CD4-positive, alpha-beta T cell treated with Interleukin-12 subunit alpha and Interleukin-12 subunit beta, for 1 hour (primary cell): Measurements from ENCODE around the gene SCO2.
"Not testable (repeated sequence)": the region's sequence is repeated elsewhere in the genome, so short reads cannot be mapped to it uniquely, and the experiment has no call there.

Experiments
- DNase-seq: peaks from one replicate; pipeline ENCODE4 v3.0.0-alpha.2; 2020

SCO2 gene

DNA sequence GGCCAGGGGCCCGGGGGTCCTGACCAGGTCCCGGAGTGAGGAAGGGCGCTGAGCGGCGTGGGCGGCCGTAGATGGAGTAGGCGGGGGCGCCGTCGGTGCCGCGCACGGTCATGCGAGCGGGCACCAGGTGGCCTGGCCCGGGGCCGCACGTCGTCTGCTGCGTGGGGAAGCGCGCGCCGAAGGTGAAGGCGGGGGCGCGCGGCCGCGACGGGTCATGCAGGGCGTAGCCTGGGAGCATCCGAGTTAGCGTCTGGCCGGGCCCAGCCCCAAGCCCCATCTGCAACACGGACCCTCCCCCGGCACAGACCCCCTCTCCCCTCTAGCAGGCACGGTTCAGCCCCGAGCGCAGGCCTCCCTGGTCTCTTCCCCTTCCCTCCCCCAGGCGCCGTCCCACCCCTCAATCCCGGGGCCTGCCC, 6.2 kb upstream of the SCO2 start:
- DNase-seq: peak; percentile 74

DNA sequence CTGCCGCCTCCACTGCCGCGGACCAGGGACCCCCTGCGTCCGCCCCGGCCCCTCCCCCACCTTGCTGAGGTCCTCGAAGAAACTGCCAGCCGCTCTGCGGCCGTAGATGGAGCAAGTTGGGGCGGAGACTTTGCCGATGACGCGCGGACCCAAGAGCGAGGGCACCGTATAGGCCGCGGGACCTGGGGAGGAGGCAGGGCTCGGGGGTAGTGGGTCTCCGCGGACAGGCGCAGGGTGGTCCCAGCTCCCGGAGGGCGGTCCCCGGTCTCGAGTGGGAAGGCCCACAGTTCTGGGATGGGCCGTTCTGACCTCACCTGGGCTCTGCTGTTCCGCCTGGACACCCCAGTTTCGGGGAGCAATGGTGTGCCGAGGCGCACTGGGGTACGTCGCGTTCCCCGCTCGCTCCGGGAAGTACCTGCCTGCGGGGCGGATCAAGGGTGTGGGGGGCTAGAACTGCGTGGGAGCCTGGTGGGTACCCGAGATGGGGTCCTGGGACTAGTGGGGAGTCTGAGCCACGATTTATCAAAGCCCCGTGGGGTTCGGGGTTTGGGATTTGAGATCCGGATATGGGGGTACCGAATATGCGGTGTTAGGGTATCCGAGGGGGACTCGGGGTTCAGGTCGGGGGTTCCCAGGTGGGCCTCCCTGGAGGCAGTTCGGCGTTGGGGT, 5.6 kb upstream of the SCO2 start:
- peak; percentile 85 for DNase-seq

DNA sequence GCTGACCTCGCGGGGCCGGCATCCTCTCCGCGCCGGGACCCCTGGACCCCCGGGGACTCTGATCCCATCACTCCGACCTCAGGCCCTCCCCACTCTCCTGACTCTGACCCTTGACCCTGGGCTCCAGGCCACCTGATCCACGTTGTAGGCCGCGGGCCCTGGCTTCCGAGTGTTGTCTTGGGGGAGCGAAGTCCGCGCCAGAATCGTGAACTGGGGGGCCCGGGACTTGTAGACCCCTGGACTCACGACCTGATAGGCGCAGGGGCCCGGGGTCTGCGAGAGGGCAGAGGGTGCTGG, 5.1 kb upstream of the SCO2 start:
- DNase-seq: no peak

DNA sequence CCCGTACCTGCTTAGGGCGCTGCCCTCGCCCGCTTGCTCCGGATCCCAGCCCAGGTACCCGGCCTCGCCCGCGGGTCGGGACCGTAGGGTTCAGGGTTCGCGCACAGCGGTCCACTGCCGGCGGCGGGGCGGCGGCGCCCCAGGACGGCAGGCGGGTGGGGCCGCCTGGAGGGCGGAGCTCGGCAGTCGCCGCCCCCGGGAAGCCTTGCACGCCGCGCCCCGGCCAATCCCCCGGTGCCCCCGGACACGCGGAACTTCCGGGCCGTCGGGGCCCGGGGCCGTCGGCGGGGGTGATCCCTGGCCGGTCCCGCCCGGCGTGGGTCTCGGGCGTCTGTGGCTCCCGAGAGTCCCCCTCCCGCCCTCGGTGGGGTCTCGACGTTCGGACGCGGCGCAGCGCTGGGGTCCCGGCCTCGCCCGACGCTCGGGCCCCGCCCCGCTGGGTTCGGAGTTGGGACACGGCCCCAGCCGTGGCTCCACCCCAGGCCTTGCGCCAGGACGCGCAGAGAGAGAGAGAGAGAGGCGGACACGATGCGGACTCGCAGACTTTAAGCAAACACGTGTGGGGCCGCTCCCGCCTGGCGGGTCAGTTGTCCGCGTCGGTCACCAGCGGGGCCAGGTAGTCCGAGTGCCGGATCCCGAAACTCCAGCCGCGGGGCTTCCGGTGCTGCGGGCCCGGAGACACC, 4.6 kb upstream of the SCO2 start, which contains the start of gene TYMP:
Gene TYMP, minus strand, starts transcription at position 116 of the 683 bp plus-strand sequence. CDS start 303 bp downstream, outside the sequence.
- peak; percentile 81 for DNase-seq

DNA sequence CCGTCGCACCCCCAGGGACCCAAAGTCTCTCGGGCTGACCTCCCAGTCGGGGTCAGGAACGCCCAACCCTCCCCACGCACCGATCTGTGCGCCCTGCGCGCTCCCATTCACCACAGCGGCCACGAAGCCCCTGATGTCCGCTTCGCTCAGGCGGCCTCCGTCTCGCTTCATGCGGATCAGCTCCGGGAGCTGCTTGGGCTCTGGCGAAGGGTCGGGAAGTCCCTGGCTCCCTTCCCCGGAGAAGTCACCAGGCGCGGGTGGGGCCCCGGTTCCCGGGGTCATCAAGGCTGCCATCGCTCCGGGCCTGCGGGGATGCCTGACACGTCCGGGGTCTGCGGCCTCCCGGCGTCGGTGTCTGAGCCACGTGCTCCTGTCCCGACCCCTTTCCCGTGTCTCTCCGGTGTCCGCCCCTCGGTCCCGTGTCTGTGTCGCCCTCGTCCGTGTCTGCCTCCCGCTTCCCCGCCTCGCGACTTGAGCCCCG, 4.1 kb upstream of the SCO2 start:
- no peak for DNase-seq

DNA sequence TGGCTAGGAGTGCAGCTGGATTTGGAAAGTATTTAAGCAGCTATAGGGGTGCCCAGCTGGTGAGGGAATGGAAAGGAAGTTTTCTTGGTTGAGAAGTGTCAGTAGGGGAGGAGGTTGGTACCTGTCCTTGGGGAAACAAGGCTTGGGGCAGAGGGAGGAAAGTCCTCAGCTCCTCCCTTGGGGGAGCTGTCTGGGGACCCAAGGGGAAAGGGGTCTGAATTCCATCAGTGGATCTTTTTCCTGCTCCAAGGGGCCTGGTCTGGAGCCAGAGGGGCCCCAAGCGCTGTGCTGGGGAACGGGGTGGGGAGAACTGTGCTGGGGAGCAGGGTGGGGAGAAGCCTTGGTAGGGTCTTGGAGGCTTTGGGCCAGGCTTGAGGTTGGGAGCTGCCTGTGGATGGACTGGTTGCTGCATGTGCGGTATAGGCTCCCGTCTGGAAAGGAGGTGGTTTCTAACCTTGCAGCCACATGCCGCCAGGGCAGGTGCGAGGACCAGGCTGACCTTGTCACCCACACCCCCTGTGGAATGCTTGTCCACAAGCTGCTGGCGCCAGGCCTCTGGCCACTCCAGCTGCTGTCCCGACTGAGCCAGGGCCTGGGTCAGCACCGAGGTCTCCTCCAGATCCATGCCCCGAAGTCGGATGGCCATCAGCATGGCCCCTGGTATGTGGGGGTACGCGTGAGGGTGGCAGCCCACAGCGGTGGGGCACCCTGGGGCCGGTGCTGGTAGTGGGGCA, 3.5 kb upstream of the SCO2 start:
- DNase-seq: no peak

DNA sequence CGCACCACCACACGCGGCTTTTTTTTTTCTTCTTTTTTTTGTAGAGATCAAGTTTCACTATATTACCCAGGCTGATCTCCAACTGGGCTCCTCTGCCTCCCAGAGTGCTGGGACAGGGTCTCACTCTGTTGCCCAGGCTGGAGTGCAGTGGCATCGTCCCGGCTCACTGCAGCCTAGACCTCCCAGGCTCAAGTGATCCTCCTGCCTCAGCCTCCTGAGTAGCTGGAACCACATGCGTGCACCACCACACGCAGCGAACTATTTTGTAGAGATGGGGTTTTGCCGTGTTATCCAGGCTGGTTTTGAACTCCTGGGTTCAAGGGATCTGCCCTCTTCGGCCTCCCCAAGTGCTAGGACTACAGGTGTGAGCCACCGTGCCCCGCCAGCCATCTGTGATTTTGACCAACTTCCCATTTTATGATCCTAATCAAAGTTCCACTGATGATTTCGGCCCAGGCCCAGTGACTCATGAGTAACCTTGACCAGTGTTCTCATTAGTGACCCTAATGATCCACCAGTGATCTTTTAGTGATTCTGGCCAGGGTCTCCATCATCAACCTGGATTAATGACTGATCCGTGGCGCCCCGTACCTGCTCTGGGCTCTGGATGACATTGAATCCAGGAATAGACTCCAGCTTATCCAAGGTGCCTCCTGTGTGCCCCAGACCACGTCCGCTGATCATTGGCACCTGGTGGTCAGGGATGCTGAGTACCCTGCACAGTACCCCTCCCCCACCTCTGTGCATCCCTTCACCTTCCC, 2.7 kb upstream of the SCO2 start:
- DNase-seq: no peak

DNA sequence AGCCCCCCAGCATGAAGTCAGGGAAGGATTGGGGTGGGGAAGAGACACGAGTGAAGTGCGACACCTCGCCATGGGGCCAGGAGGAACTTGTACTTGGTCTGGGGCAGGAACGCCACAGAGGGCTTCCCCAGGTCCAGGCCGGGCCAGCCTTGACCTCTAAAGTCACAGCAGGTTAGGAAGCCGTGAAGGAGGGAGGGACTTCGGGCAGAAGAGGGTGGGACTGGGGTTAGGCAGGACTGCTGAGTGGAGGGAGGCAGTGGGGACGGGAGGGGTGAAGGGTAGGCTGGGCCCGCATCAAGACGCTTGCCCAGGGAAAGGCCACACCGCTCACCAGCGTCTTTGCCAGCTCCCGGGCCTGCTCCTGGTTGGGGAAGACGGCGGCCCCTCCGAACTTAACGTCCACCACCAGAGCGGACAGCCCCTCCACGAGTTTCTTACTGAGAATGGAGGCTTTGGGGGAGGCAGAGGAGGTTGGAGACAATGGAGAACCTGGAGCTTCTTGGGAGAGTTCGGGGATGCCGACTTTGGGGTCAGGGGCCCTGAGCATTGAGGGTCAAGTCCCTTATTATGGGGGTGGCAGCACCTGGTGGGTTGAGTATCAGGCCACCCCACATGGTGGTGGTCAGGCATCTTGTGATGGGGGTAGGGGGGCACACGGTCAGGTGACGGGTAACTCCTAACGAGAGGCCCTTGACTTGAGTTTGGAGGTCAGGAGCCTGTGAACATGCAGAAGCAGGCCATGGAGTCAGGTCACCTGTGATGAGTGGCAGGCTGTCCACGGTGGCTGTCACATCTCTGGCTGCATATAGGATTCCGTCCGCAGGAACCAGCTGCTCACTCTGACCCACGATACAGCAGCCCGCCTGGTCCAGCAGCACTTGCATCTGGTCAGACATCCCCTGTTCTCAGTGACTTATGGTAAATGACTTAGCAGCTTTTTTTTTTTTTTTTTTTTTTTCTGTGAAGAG, 1.7 kb upstream of the SCO2 start:
- DNase-seq: peak; percentile 59

DNA sequence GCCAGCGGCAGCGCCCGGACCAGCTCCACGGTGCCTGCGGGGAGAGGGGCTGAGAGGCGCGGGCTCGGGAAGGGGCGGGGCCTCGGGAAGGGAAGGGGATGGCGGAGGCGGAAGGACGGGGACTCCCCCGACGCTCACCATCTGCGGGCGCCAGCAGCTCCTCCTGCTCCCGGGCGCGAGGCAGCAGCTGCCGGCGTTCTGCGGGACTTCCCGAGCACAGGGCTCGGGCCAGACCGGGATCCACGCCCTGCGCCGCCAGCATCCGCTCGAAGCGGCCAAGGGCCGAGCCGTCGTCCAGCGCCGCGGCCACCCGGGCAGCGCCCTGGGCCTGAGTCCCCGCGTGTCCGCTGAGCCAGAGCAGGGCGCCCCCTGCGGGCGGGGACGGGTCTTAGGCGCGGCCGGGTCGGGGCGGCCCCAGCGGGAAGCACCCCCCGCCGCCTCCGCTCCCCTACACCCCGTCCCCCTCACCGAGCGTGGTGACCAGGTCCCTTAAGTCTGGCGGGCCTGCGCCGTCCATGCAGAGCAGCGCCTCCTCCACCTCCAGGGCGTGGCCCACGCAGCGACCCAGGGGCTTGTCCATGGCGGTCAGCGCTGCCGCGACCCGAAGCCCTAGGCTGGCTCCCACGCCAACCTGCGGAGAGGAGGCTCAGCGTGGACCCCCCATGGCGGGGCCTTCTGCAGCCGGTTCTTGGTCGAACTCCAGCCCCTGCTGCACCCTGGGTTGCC, 873 bp upstream of the SCO2 start:
- peak; percentile 88 for DNase-seq

DNA sequence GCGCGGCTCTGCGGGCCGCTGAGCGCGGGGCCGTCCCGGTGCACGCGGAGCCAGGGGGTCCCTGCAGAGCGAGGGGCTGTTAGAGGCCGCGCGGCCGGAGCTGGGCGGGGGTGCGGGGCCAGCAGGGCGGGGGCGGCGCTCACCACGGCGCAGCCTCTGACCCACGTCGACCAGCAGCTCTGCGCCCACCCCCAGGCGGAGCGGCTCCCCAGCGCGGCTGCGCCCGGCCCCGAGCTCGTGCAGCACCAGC, 385 bp upstream of the SCO2 start:
- no peak for DNase-seq

DNA sequence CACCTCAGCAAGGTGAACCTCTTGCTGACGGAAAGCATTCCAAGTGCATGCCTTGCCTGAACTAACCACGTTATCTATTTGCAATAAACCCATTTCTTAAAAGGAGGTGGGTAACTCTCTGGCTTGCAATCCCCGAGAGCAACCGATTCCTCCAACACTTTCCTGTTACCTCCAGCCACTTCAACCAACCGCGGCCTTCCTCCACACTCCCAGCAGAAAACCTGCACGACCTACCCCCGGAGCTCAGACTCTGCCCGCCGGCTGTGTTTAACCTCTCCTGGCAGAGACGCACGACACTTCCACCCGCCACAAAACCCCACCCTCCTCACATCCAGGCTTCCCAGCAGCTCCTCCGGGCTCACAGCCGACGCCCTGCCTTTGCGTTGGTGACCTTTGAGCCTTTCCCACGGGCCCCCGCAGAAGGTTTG, 708 bp downstream of the SCO2 start:
- no peak for DNase-seq

DNA sequence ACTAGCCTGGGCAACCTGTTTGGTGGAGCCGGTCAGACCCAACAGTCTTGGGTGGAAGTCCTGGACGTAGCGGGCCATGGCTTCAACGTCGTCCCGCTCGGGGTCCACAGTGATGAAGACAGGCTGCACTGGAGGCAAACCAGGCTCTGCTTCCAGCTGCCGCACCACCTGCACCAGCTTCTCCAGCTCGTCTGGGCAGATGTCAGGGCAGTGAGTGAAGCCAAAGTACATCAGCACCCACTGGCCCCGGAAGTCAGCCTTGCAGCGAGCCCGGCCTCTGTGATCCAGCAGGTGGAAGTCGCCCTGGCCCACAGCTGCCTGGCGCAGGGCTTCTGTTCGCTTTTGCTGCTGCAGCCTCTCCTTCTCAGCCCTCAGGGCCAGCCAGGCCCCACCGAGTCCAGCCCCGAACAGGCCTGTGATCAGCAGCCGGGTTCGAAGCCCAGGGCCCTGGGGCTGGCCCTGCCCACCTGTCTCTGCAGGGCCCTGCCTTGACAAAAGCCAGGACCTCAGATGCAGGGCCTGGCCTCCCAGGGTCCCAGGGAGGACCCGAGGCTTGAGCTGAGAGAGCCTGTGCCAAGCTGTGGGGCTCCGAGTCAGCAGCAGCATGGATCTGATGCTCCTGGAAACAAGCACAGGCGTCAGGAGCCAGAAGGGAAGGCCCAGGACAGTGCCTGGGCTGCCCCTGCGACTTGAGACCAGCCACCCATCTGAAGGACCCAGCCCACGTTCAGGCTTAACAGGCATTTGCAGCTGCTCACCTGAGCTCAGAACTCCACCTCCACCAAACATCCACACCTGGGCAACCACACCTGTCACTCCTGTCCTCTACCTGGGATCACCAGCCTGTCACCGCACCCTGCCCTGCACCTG, 1.4 kb downstream of the SCO2 start:
- DNase-seq: no peak

DNA sequence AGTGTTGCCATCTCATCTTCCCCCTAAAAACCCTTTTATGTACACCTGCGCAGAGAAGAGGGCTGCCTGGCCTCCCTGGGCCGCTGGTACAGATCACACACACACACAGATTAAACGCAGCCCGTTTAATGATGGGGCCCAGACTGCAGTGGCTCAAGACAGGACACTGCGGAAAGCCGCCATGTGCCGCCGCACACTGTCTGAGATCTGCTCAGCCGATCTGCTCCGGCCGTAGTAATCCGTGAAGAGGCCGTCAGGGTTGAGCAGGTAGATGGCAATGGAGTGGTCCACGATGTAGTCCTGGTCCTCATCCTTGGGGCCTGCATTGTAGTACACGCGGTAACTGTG, 2.0 kb downstream of the SCO2 start:
- no peak for DNase-seq

DNA sequence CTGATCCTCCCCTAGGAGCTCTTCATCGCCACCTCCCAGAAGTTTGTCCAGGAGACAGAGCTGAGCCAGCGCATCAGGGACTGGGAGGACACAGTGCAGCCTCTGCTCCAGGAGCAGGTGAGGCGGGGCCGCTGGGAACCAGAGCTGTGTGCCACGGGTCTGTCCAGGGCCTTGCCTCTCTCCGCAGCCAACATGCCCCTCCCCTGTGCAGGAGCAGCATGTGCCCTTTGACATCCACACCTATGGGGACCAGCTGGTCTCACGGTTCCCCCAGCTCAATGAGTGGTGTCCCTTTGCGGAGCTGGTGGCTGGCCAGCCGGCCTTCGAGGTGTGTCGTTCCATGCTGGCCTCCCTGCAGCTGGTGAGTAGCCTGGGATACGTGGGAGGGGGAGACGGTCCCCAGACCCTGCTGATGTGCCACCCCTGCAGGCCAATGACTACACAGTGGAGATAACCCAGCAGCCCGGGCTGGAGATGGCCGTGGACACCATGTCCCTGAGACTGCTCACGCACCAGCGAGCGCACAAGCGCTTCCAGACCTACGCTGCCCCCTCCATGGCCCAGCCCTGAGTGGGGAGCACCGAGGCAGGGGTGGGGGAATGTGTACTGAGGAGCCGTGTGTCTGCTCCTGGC, 2.5 kb downstream of the SCO2 start:
- no peak for DNase-seq

DNA sequence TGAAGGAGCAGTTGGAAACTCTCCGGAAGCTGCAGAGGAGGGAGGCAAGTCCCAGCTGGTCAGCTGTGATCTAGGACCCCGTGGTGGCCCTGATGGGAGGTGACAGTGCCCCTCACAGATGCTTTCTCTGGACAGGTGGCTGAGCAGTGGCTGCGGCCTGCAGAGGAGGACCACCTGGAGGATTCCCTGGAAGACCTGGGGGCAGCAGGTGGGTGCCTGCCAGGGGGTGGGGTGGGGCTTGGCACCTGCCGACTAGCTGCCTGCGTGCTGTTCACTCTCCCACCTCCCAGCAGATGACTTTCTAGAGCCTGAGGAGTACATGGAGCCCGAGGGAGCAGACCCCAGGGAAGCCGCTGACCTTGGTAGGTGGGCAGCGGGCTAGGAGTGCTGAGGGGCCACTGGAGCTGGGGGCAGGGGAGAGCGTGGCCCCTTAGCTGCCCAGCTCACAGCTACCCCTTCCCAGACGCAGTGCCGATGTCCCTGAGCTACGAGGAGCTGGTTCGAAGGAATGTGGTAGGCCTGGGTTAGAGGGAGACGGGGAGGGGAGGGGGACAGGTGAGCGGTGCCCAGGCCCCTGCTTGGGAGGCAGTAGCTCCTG, 3.1 kb downstream of the SCO2 start:
- DNase-seq: no peak

DNA sequence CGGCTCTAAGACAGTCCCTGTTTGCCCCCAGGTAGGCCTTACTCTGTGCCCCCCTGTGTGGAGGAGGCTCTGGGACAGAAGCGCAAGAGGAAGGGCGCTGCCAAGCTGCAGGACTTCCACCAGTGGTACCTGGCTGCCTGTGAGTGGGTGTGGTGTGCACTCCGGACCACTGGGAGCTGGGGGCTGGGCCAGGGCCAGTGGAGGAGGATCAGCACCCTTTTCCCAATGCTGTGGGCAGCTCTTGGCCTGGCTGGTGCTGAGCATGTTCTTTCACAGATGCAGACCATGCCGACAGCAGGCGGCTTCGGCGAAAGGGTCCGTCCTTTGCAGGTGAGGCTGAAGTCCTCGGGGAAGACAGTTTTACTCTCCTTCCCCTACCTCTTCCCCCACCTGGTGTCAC, 3.7 kb downstream of the SCO2 start:
- DNase-seq: no peak

DNA sequence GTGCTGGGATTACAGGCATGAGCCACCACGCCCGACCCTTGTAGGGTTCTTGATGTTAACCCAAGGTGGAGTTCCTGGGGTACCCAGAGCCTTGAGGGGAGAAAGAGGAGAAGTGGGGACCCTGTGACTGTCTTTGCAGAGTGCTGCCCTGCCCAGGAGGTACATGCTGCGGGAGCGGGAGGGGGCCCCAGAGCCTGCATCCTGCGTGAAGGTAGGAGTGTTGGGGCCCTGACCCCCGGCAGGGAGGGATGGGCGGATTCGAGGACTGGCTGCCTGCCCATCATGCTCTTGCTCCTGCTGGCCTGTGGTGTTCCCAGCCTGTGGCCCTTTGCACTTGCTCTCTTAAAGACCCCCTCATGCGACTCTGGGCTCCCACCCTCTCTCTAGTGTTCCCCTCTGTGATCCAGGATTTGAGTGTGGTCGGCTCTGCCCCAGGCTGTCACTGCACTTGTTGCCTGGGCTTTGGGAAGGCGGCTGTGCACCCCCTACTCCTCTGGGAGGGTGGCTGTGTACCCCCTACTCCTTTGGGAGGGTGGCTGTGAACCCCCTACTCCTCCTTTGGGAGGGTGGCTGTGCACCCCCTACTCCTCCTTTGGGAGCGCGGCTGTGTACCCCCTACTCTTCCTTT, 4.5 kb downstream of the SCO2 start:
- no peak for DNase-seq

DNA sequence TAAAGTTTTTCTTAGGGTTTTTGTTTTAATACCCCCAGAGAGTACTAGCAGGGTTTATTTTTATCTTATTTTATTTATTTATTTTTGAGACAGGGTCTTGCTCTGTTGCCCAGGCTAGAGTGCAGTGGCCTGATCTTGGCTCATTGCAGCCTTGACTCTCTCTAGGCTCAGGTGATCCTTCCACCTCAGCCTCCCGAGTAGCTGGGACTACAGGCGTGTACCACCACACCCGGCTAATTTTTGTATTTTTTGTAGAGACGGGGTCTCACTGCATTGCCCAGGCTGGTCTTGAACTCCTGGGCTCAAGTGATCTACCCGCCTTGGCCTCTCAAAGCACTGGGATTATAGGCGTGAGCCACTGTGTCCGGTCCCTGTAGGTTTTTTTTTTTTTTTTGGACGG, 5.2 kb downstream of the SCO2 start:
- DNase-seq: not testable (repeated sequence)

DNA sequence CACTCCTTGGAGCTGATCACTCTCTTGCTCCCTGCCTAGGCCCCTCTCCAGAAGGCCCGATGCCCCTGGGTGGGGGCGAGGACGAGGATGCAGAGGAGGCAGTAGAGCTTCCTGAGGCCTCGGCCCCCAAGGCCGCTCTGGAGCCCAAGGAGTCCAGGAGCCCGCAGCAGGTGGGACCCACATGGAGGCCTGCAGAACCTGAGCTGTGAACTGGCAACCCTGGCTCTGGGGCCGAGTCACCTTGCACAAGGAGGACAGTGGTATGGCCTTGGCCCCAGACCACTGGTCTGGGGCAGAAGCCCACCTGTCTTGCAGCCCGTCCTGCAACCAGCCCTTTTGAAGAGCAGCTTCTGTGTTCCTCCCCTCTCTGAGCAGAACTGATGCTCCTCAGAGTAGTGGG, 6.2 kb downstream of the SCO2 start:
- no peak for DNase-seq
